ENCODE measurements around the gene EMX1. TPM values are rescaled to one million over a fixed set of nuclear protein-coding genes. Genes with fewer than 3 reads are reported as not detected.

EMX1 gene
- total and polyA plus RNA-seq, 2 donors (not counting 1 experiment from before 2014, with no cell fraction given): not detected

- no peak for DNase-seq (ENCODE audit: low read depth in 2 of 2)
- no peaks in the 10 kb centered on the region for H3K4me1 ChIP-seq (ENCODE audit: control insufficient read depth, extremely low read depth, insufficient read depth, low read length)
These were observed 3.1 kb upstream of the EMX1 start for GRCh38 chr2:72914206-72914559.

GRCh38 chr2:72914589-72915319, 2.6 kb upstream of the EMX1 start:
- H3K4me1 ChIP-seq (ENCODE audit: control insufficient read depth, extremely low read depth, insufficient read depth, low read length): no peaks in the 10 kb centered on the region
- no peak overlapping the region for H3K9ac ChIP-seq (ENCODE audit: insufficient read depth, low read length)
- H3K27me3 ChIP-seq (ENCODE audit: control insufficient read depth, insufficient read depth, low read length): peaks cover 70% of the 10 kb centered on the region
- DNase-seq (ENCODE audit: low read depth in 2 of 2): no peak
- TF ChIP-seq, protein P1, sequence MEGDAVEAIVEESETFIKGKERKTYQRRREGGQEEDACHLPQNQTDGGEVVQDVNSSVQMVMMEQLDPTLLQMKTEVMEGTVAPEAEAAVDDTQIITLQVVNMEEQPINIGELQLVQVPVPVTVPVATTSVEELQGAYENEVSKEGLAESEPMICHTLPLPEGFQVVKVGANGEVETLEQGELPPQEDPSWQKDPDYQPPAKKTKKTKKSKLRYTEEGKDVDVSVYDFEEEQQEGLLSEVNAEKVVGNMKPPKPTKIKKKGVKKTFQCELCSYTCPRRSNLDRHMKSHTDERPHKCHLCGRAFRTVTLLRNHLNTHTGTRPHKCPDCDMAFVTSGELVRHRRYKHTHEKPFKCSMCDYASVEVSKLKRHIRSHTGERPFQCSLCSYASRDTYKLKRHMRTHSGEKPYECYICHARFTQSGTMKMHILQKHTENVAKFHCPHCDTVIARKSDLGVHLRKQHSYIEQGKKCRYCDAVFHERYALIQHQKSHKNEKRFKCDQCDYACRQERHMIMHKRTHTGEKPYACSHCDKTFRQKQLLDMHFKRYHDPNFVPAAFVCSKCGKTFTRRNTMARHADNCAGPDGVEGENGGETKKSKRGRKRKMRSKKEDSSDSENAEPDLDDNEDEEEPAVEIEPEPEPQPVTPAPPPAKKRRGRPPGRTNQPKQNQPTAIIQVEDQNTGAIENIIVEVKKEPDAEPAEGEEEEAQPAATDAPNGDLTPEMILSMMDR (conservative IDR thresholded peaks at IDR 0.05 in 1 of 2, IDR thresholded peaks at IDR 0.05 in 1 of 2; ENCODE audit: low read depth in 1 of 2, low read length in 2 of 2): no peak
- no peak for TF ChIP-seq EZH2 (IDR thresholded peaks at IDR 0.05; ENCODE audit: low read length, missing control alignments)
- H4K20me1 ChIP-seq (ENCODE audit: control insufficient read depth, extremely low read depth, insufficient read depth, low read length): no peaks in the 10 kb centered on the region
- no peaks in the 10 kb centered on the region for H3K36me3 ChIP-seq (ENCODE audit: control insufficient read depth, insufficient read depth, low read length)
- H2AFZ ChIP-seq (ENCODE audit: low read length): no peak overlapping the region
- no peak overlapping the region for H3K4me3 ChIP-seq (replicated peaks in 1 of 4; ENCODE audit: control extremely low read depth in 1 of 4, insufficient read depth in 1 of 4, low read depth in 3 of 4, low read length in 4 of 4)
- H3K27ac ChIP-seq (ENCODE audit: insufficient read depth, low read length): no peak overlapping the region
- H3K9me3 ChIP-seq (ENCODE audit: control insufficient read depth, insufficient read depth, low read depth, low read length): no peaks in the 10 kb centered on the region
- no peak overlapping the region for H3K4me2 ChIP-seq (ENCODE audit: extremely low read depth, insufficient read depth, low read length)
- H3K79me2 ChIP-seq (ENCODE audit: control insufficient read depth, insufficient read depth, low read length): no peaks in the 10 kb centered on the region

More at GRCh38 chr2:72914206-72914559, 3.1 kb upstream of the EMX1 start:
- TF ChIP-seq, protein P1 (conservative IDR thresholded peaks at IDR 0.05 in 1 of 2, IDR thresholded peaks at IDR 0.05 in 1 of 2; ENCODE audit: low read depth in 1 of 2, low read length in 2 of 2): no peak
- TF ChIP-seq EZH2 (IDR thresholded peaks at IDR 0.05; ENCODE audit: low read length, missing control alignments): no peak
- no peaks in the 10 kb centered on the region for H3K79me2 ChIP-seq (ENCODE audit: control insufficient read depth, insufficient read depth, low read length)
- H4K20me1 ChIP-seq (ENCODE audit: control insufficient read depth, extremely low read depth, insufficient read depth, low read length): no peaks in the 10 kb centered on the region
- H3K4me2 ChIP-seq (ENCODE audit: extremely low read depth, insufficient read depth, low read length): no peak overlapping the region
- no peak overlapping the region for H3K9ac ChIP-seq (ENCODE audit: insufficient read depth, low read length)
- H3K27me3 ChIP-seq (ENCODE audit: control insufficient read depth, insufficient read depth, low read length): peaks cover 69% of the 10 kb centered on the region
- H3K27ac ChIP-seq (ENCODE audit: insufficient read depth, low read length): no peak overlapping the region
- H3K9me3 ChIP-seq (ENCODE audit: control insufficient read depth, insufficient read depth, low read depth, low read length): no peaks in the 10 kb centered on the region
- no peak overlapping the region for H3K4me3 ChIP-seq (replicated peaks in 1 of 4; ENCODE audit: control extremely low read depth in 1 of 4, insufficient read depth in 1 of 4, low read depth in 3 of 4, low read length in 4 of 4)
- H3K36me3 ChIP-seq (ENCODE audit: control insufficient read depth, insufficient read depth, low read length): no peaks in the 10 kb centered on the region
- no peak overlapping the region for H2AFZ ChIP-seq (ENCODE audit: low read length)

DNA sequence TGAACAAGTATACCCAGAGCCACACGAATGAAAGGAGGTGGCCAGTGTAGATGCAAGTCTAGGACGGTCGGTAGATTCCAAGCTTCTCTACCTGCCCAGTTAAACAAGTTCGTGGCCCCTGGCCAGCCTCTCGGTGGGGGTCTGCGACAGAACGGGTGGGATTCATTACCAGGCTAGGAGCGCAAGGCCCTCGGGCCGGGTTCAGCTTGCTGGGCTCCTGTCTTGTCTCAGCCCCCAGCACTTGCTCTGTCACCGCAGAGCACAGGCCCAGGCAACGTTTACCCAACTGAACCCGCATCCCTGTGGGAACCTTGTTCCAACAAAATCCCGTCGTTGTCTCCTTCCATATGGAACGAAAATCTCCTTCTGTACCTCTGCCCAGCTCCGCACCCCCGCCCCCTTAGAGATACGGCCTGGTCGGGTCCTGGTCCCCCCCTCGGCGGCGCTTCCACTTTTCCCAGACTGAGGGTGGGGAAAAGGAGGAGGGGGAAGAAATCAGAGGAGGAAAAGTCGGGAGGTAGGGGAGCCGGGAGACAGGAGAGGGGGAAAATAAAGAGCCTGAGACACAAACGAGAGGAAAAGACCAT, 1.9 kb upstream of the EMX1 start:
- DNase-seq (ENCODE audit: low read depth in 2 of 2): no peak
- peak; percentile 94 for TF ChIP-seq EZH2 (IDR thresholded peaks at IDR 0.05; ENCODE audit: low read length, missing control alignments)
- TF ChIP-seq, protein P1 (conservative IDR thresholded peaks at IDR 0.05 in 1 of 2, IDR thresholded peaks at IDR 0.05 in 1 of 2; ENCODE audit: low read depth in 1 of 2, low read length in 2 of 2): no peak
- Histone ChIP-seq H3K27me3 (ENCODE audit: control insufficient read depth, insufficient read depth, low read length) (peaks cover 75% of the 10 kb centered on the region), H3K36me3 (ENCODE audit: control insufficient read depth, insufficient read depth, low read length) (no peaks in the 10 kb centered on the region), H3K4me3 (replicated peaks in 1 of 4; ENCODE audit: control extremely low read depth in 1 of 4, insufficient read depth in 1 of 4, low read depth in 3 of 4, low read length in 4 of 4) (no peak overlapping the region), H2AFZ (ENCODE audit: low read length) (no peak overlapping the region), H3K9me3 (ENCODE audit: control insufficient read depth, insufficient read depth, low read depth, low read length) (no peaks in the 10 kb centered on the region), H3K9ac (ENCODE audit: insufficient read depth, low read length) (no peak overlapping the region), H3K4me2 (ENCODE audit: extremely low read depth, insufficient read depth, low read length) (no peak overlapping the region), H3K27ac (ENCODE audit: insufficient read depth, low read length) (no peak overlapping the region), H3K4me1 (ENCODE audit: control insufficient read depth, extremely low read depth, insufficient read depth, low read length) (no peaks in the 10 kb centered on the region), H3K79me2 (ENCODE audit: control insufficient read depth, insufficient read depth, low read length) (no peaks in the 10 kb centered on the region), H4K20me1 (ENCODE audit: control insufficient read depth, extremely low read depth, insufficient read depth, low read length) (no peaks in the 10 kb centered on the region)
